ENCODE results near the gene MTARC2. TPM values are rescaled to one million over a fixed set of nuclear protein-coding genes. Genes with fewer than 3 reads are reported as not detected.
"Not testable (repeated sequence)": the region's sequence is repeated elsewhere in the genome, so short reads cannot be mapped to it uniquely, and the experiment has no call there.

The MTARC2 gene
- total RNA-seq, 1 donor from 2014 or later, result 2.6 TPM

DNA sequence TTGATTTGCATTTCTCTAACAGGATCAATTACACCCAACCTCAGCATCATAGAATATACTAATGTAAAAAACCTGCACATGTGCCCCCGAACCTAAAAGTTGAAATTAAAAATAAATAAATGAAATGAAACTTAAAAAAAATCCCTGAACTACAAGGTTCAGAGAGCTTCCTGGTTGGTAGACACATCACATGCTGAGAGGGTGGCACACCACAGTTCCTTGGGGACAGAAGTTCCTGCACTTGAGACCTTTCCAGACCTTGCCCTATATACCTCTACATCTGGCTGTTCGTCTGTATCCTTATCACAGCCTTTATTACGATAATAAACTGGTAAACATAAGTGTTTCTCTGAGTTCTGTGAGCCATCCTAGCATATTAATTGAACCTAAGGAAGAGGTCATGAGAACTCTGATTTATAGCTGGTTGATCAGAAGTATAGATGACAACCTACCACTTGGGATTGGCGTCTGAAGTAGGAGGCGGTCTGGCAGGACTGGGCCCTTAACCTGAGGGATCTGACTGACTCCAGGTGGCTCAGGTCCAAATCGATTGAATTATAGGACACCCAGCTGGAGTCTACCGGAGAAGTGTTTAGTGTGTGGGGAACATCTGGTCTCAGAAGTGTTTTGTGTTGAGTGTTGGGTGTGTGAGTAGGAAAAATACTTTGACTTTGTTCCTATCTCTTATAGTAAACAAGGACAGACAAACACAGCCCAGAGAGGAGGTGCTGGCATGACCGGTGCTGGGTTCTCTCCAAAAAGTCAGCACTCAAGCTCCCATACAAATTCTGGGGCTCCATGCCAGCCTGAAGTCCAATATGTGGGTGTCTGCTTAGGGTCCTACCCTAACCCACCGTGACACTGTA is 39.0 kb upstream of the MTARC2 start:
- H3K27me3 ChIP-seq (ENCODE audit: control insufficient read depth, insufficient read depth, low read length), result no peaks in the 10 kb centered on the region
- DNase-seq (ENCODE audit: low read depth) (no peak), FAIRE-seq (no peak)
- no peaks in the 10 kb centered on the region for H3K36me3 ChIP-seq (ENCODE audit: control insufficient read depth, insufficient read depth, low read length)
- no peak overlapping the region for H3K4me3 ChIP-seq (ENCODE audit: low read depth, low read length)
- TF ChIP-seq CTCF (IDR thresholded peaks at IDR 0.05; ENCODE audit: insufficient read depth, low read length, severe bottlenecking), result no peak

- FAIRE-seq, result no peak
- no peak for TF ChIP-seq CTCF (IDR thresholded peaks at IDR 0.05; ENCODE audit: insufficient read depth, low read length, severe bottlenecking)
- H3K36me3 ChIP-seq (ENCODE audit: control insufficient read depth, insufficient read depth, low read length), result no peaks in the 10 kb centered on the region
These were observed 37.8 kb upstream of the MTARC2 start for GRCh38 chr1:220710333-220710732.

GRCh38 chr1:220711056-220711809 is 36.9 kb upstream of the MTARC2 start:
- FAIRE-seq, result peak; percentile 28
- Histone ChIP-seq H3K4me3 (ENCODE audit: low read depth, low read length) (no peak overlapping the region), H3K27me3 (ENCODE audit: control insufficient read depth, insufficient read depth, low read length) (no peaks in the 10 kb centered on the region), H3K36me3 (ENCODE audit: control insufficient read depth, insufficient read depth, low read length) (no peaks in the 10 kb centered on the region)
- no peak for TF ChIP-seq CTCF (IDR thresholded peaks at IDR 0.05; ENCODE audit: insufficient read depth, low read length, severe bottlenecking)
- DNase-seq (ENCODE audit: low read depth), result no peak

More at GRCh38 chr1:220710333-220710732, 37.8 kb upstream of the MTARC2 start:
- DNase-seq (ENCODE audit: low read depth), result no peak
- Histone ChIP-seq H3K27me3 (ENCODE audit: control insufficient read depth, insufficient read depth, low read length) (no peaks in the 10 kb centered on the region), H3K4me3 (ENCODE audit: low read depth, low read length) (no peak overlapping the region)

- H3K4me3 ChIP-seq (ENCODE audit: low read depth, low read length); FAIRE-seq; H3K36me3 ChIP-seq (ENCODE audit: control insufficient read depth, insufficient read depth, low read length); H3K27me3 ChIP-seq (ENCODE audit: control insufficient read depth, insufficient read depth, low read length); DNase-seq (ENCODE audit: low read depth): not testable (repeated sequence)
These were observed 32.1 kb upstream of the MTARC2 start for GRCh38 chr1:220715986-220716385.

DNA sequence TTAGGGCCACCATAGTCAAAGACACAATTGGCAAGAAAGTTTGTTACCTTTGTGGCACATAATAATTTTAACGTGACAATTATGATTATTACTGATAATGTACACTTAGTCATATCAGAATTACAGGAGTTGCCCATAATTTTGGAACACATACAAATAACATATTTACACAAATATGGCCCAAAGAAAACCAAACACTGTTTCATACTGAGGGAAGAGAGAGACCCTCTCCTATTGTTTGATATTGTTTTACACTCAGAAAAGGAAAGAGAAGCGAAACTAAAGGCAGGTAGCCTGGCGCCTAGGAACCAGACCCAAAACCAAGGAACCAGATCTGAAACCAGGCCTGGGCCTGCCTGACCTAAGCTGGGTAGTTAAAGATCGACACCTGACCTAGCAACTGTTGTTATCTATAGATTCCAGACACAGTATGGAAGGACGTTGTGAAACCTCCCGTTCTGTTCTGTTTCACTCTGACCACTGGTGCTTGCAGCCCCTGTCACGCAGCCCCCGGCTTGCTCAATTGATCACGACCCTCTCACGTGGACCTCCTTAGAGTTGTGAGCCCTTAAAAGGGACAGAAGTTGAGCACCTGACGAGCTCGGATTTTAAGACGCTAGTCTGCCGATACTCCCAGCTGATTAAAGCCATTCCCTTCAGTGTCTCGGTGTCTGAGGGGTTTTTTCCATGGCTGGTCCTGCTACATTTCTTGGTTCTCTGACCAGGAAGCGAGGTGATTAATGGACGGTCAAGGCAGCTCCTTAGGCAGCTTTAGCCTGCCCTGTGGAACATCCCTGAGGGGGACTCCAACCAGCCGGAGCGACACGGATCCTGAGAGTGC is 30.1 kb upstream of the MTARC2 start:
- Histone ChIP-seq H3K27me3 (ENCODE audit: control insufficient read depth, insufficient read depth, low read length) (no peaks in the 10 kb centered on the region), H3K4me3 (ENCODE audit: low read depth, low read length) (no peak overlapping the region), H3K36me3 (ENCODE audit: control insufficient read depth, insufficient read depth, low read length) (no peaks in the 10 kb centered on the region)
- FAIRE-seq (no peak), DNase-seq (ENCODE audit: low read depth) (no peak)
- no peak for TF ChIP-seq CTCF (IDR thresholded peaks at IDR 0.05; ENCODE audit: insufficient read depth, low read length, severe bottlenecking)

DNA sequence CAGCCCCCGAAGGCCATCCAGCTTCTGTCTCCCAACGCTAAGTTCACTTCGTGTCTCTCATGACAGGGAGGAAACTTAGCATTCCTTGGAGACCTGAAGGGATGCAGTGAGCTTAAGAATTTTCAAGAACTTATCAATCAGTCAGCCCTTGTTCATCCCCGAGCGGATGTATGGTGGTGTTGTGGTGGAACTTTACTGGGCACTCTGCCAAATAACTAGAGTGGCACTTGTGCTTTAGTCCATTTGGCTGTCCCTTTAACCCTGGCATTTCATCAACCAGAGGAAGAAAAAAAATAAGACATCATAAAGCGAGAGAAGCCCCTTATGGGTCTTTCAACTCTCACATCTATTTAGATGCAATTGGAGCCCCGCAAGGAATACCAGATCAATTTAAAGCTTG is 26.9 kb upstream of the MTARC2 start:
- H3K4me3 ChIP-seq (ENCODE audit: low read depth, low read length); FAIRE-seq; DNase-seq (ENCODE audit: low read depth); H3K27me3 ChIP-seq (ENCODE audit: control insufficient read depth, insufficient read depth, low read length); H3K36me3 ChIP-seq (ENCODE audit: control insufficient read depth, insufficient read depth, low read length): not testable (repeated sequence)
